HepG2 (cell line): ENCODE measurements around the gene DNASE1L2. TPM values are rescaled to one million over a fixed set of nuclear protein-coding genes. Genes with fewer than 3 reads are reported as not detected.

ENCODE experiments used
- ATAC-seq: fragments of 200-7000 bp; cut with Tn5 transposase; 3 replicates; pipeline ENCODE4 v1.9.1; 2020; ENCODE audit warnings: mild to moderate bottlenecking, moderate library complexity
- BruUV-seq: library from RNA; stranded (reverse); fragments of 400-500 nt; replicated peaks from 2 replicates; lab custom pipeline; 2021; lab: Mats Ljungman, UMichigan
- CTCF ChIA-PET: fragments of 300-600 bp; formaldehyde crosslinking; extraction: SDS; loops from one replicate; lab custom pipeline; 2021; ENCODE audit warnings: low total read pairs, inconsistent platforms, low intra/inter-chr PET ratio; lab: Yijun Ruan, JAX
- POLR2A ChIA-PET: fragments of 350-600 bp; sonication (Branson Sonifier 250); formaldehyde crosslinking; loops from one replicate; lab custom pipeline; 2020; ENCODE audit warnings: antibody characterized with exemption, inconsistent platforms; lab: Yijun Ruan, JAX
- DNase-seq: peaks from one replicate; pipeline ENCODE4 v3.0.0-alpha.2; 2015; ENCODE audit warnings: low spot score
- FAIRE-seq: peaks from 3 replicates; lab custom pipeline; 2011; peaks lifted over from hg19 to GRCh38; lab: Jason Lieb, UNC
- H2AFZ ChIP-seq: one replicate; pipeline ENCODE4 v1.6.1; 2011; ENCODE audit warnings: low read length, inconsistent platforms
- H3K27ac ChIP-seq: fragments of 300-600 bp; 3 replicates; pipeline ENCODE4 v1.8.0; 2011; ENCODE audit warnings: mixed run types, mild to moderate bottlenecking, mixed read lengths, low read length, inconsistent platforms; ENCODE audit not compliant: insufficient read depth; ENCODE audit errors: extremely low read length
- H3K27me3 ChIP-seq, 2 experiments: fragments of 200-600 bp in 1 of 2; 2 replicates in 1 of 2; 3 replicates in 1 of 2; pipeline versions ENCODE4 v1.6.0 to v1.8.0; 2011; ENCODE audit warnings: low read length in 2 of 2, mild to moderate bottlenecking in 2 of 2, moderate library complexity in 2 of 2, inconsistent platforms in 1 of 2; ENCODE audit not compliant: insufficient read depth in 2 of 2, control insufficient read depth in 1 of 2
- H3K36me3 ChIP-seq, 2 experiments: fragments of 200-600 bp in 1 of 2; replicated peaks in 1 of 2; 2 replicates in 1 of 2; 3 replicates in 1 of 2; pipeline versions ENCODE4 v1.5.1 to v1.8.0; 2011; ENCODE audit warnings: low read length in 2 of 2, inconsistent platforms in 1 of 2; ENCODE audit not compliant: insufficient read depth in 2 of 2, control insufficient read depth in 1 of 2
- H3K4me1 ChIP-seq: 2 replicates; pipeline ENCODE4 v1.5.1; 2012; ENCODE audit warnings: low read length, inconsistent platforms; ENCODE audit not compliant: insufficient read depth
- H3K4me2 ChIP-seq: 2 replicates; pipeline ENCODE4 v1.6.0; 2011; ENCODE audit warnings: low read depth, low read length, inconsistent platforms
- H3K4me3 ChIP-seq, 3 experiments: fragments of 200-600 bp in 1 of 3; sonication (generic), shearing (Covaris generic) in 1 of 3; replicated peaks in 1 of 3; 2 replicates each; pipeline ENCODE4 v1.5.1; 2011 to 2016; ENCODE audit warnings: low read length in 3 of 3, inconsistent platforms in 2 of 3, low read depth in 2 of 3, mild to moderate bottlenecking in 2 of 3, control low read depth in 1 of 3, mixed read lengths in 1 of 3; ENCODE audit not compliant: insufficient read depth in 1 of 3
- H3K79me2 ChIP-seq: one replicate; pipeline ENCODE4 v1.6.1; 2011; ENCODE audit warnings: low read length, inconsistent platforms; ENCODE audit not compliant: insufficient read depth
- H3K9ac ChIP-seq: 2 replicates; pipeline ENCODE4 v1.6.0; 2011; ENCODE audit warnings: mild to moderate bottlenecking, low read depth, low read length, inconsistent platforms; ENCODE audit not compliant: insufficient read depth
- H3K9me3 ChIP-seq: 2 replicates; pipeline ENCODE4 v1.5.1; 2012; ENCODE audit warnings: mild to moderate bottlenecking, low read length
- H4K20me1 ChIP-seq: 2 replicates; pipeline ENCODE4 v1.6.0; 2011; ENCODE audit warnings: inconsistent platforms, mild to moderate bottlenecking, low read length, moderate library complexity; ENCODE audit not compliant: insufficient read depth
- AGO2 ChIP-seq: fragments of 200-400 bp; formaldehyde crosslinking; optimal IDR thresholded peaks from 2 replicates; pipeline ENCODE3; 2017; ENCODE audit warnings: mild to moderate bottlenecking, low read depth, low read length, moderate library complexity
- HNRNPL ChIP-seq: fragments of 200-400 bp; formaldehyde crosslinking; IDR thresholded peaks from 2 replicates; pipeline ENCODE4 v1.6.1; 2017; ENCODE audit warnings: mild to moderate bottlenecking, low read depth, low read length
- POLR2A ChIP-seq, 2 experiments: IDR thresholded peaks; 2 replicates each; pipeline ENCODE4 v1.6.1; 2011; ENCODE audit warnings: low read depth in 2 of 2, low read length in 2 of 2, mild to moderate bottlenecking in 1 of 2, moderate library complexity in 1 of 2; ENCODE audit not compliant: insufficient read depth in 1 of 2
- RBM22 ChIP-seq: fragments of 200-400 bp; formaldehyde crosslinking; optimal IDR thresholded peaks from 2 replicates; pipeline ENCODE3; 2017; ENCODE audit warnings: mild to moderate bottlenecking, low read length, moderate library complexity
- U2AF2 ChIP-seq: fragments of 200-400 bp; formaldehyde crosslinking; IDR thresholded peaks from 2 replicates; pipeline ENCODE4 v1.6.1; 2017; ENCODE audit warnings: low read depth, mild to moderate bottlenecking, low read length
- ZBTB33 ChIP-seq: sonication (generic); formaldehyde crosslinking; IDR thresholded peaks from 2 replicates; pipeline ENCODE4 v1.4.0; 2020; ENCODE audit warnings: missing genetic modification reagents
- WGBS: methylation state at CpG from one replicate; pipeline ENCODE4 v1.1.6; 2017; ENCODE audit warnings: low lambda C conversion rate; 5-methylcytosine and 5-hydroxymethylcytosine counted together
- in situ Hi-C: cut with HindIII; loops from 2 replicates; pipeline ENCODE4 v1.10.0; 2017; ENCODE audit warnings: low pct_unique_long_range_greater_than_20kb; ENCODE audit not compliant: extremely low pct_ligation_motif_present
- intact Hi-C: fragments of 100-400 bp; cut with micrococcal nuclease; formaldehyde crosslinking; loops from one replicate; pipeline ENCODE4 v1.10.0; 2022; ENCODE audit not compliant: unreplicated experiment
- polyA plus RNA-seq, 8 experiments: library from polyadenylated mRNA; depleted of rRNA in 3 of 8; stranded (reverse) in 7 of 8; unstranded in 1 of 8; fragments of >200 nt; fragmentation: Illumina TruSeq in 4 of 8; extraction: Trizol in 4 of 8; gene quantifications; 2 replicates each; pipeline versions ENCODE4 v1.2.1 to v1.2.3, GENCODE V29; 2011 to 2016; ENCODE audit warnings: low read depth in 4 of 8, missing spikeins in 1 of 8, mixed read lengths in 1 of 8; ENCODE audit not compliant: insufficient read depth in 1 of 8
- total RNA-seq, 5 experiments: library from RNA; depleted of rRNA; stranded (reverse); fragments of >200 nt; fragmentation: Illumina TruSeq; extraction: Trizol; gene quantifications; 2 replicates each; pipeline ENCODE4 v1.2.3, GENCODE V29; 2016; ENCODE audit warnings: low read depth in 1 of 5

Gene DNASE1L2
- total and polyA plus RNA-seq, 2 of the 13 experiments (the other 11 are each of a cell fraction or from before 2014, with no cell fraction given): 0.44 to 0.50 TPM

- BruUV-seq: no TSS peak
- peak; percentile 1; the same call in 2 of the 3 replicates for ATAC-seq
- no peak overlapping the region for H3K4me3 ChIP-seq
- H3K4me2 ChIP-seq: no peak overlapping the region
- POLR2A ChIA-PET: no interaction called here
- no peak for DNase-seq
- H3K4me1 ChIP-seq: peaks cover 25% of the 10 kb centered on the region
- H2AFZ ChIP-seq: no peak overlapping the region
- in situ Hi-C loops: no loop called here
- H3K9ac ChIP-seq: no peak overlapping the region
- TF ChIP-seq RBM22 (peak; percentile 15), AGO2 (peak; percentile 53), ZBTB33 (0 out of 2 replicates have a peak, but pooled peaks have one; percentile 23), U2AF2 (no peak), HNRNPL (0 out of 2 replicates have a peak, but pooled peaks have one; percentile 41), POLR2A (IDR thresholded peaks at IDR 0.05; ENCODE audit: insufficient read depth in 1 of 2, low read depth in 2 of 2, low read length in 2 of 2) (peak in 1 of 2 experiments; percentile 21; a peak in 1 of 4 replicates)
- no peak for FAIRE-seq
- 100% methylated on average over 16 of the region's 51 CpGs for WGBS
- H4K20me1 ChIP-seq: 0 out of 2 replicates have a peak, but pooled peaks cover 2% of the 10 kb centered on the region
- intact Hi-C loops: no loop called here
- H3K27ac ChIP-seq: no peak overlapping the region
- CTCF ChIA-PET: no interaction called here
- no peaks in the 10 kb centered on the region for H3K9me3 ChIP-seq
- peaks cover 15 to 30% of the 10 kb centered on the region in 2 experiments; a peak in 4 of 5 replicates for H3K36me3 ChIP-seq
- no peaks in the 10 kb centered on the region for H3K27me3 ChIP-seq
- H3K79me2 ChIP-seq: no peaks in the 10 kb centered on the region
Observed at GRCh38 chr16:2233872-2234812, 2.1 kb upstream of the DNASE1L2 start.
